Neutrophil (primary cell): ENCODE results near the gene OR2T27.
"Not testable (repeated sequence)": the region's sequence is repeated elsewhere in the genome, so short reads cannot be mapped to it uniquely, and the experiment has no call there.

Experiments
- H3K27ac ChIP-seq: fragments of 200-600 bp; sonication (generic); 2 replicates; pipeline ENCODE4 v1.5.1; 2016; ENCODE audit warnings: mild to moderate bottlenecking, moderate library complexity
- H3K27me3 ChIP-seq: fragments of 200-600 bp; sonication (generic); 2 replicates; pipeline ENCODE4 v1.6.0; 2016; ENCODE audit warnings: mild to moderate bottlenecking
- H3K36me3 ChIP-seq: fragments of 200-600 bp; sonication (generic); 2 replicates; pipeline ENCODE4 v1.5.1; 2017
- H3K4me1 ChIP-seq, 2 experiments: fragments of 200-600 bp in 1 of 2; sonication (generic) in 1 of 2; 1 replicate in 1 of 2; 2 replicates in 1 of 2; pipeline versions ENCODE4 v1.5.1 to v1.6.1; 2013 to 2016; ENCODE audit warnings: low read depth in 1 of 2, low read length in 1 of 2, mild to moderate bottlenecking in 1 of 2, moderate library complexity in 1 of 2; ENCODE audit not compliant: control insufficient read depth in 1 of 2, insufficient read depth in 1 of 2
- H3K4me3 ChIP-seq, 2 experiments: fragments of 200-600 bp in 1 of 2; sonication (generic) in 1 of 2; 1 replicate in 1 of 2; 2 replicates in 1 of 2; pipeline ENCODE4 v1.5.1; 2013 to 2016; ENCODE audit warnings: low read depth in 1 of 2, low read length in 1 of 2, mild to moderate bottlenecking in 1 of 2, moderate library complexity in 1 of 2
- H3K9me3 ChIP-seq: fragments of 200-600 bp; sonication (generic); 2 replicates; pipeline ENCODE4 v1.5.1; 2016
- CTCF ChIP-seq: fragments of 200-600 bp; sonication (generic); IDR thresholded peaks from 2 replicates; pipeline ENCODE4 v1.5.1; 2016; ENCODE audit warnings: antibody characterized with exemption

The OR2T27 gene

GRCh38 chr1:248686815-248687214 is 31.5 kb upstream of the OR2T27 start:
- TF ChIP-seq CTCF: no peak
- no peaks in the 10 kb centered on the region for H3K4me1 ChIP-seq
- H3K4me3 ChIP-seq: no peak overlapping the region
- H3K9me3 ChIP-seq: no peaks in the 10 kb centered on the region
- no peak overlapping the region for H3K27ac ChIP-seq
- H3K27me3 ChIP-seq: peaks cover 7% of the 10 kb centered on the region
- no peaks in the 10 kb centered on the region for H3K36me3 ChIP-seq

GRCh38 chr1:248681651-248682050 is 26.3 kb upstream of the OR2T27 start:
- TF ChIP-seq CTCF: no peak
- Histone ChIP-seq H3K27ac (no peak overlapping the region), H3K4me1 (no peaks in the 10 kb centered on the region), H3K4me3 (no peak overlapping the region), H3K9me3 (no peaks in the 10 kb centered on the region), H3K36me3 (no peaks in the 10 kb centered on the region), H3K27me3 (peaks cover 11% of the 10 kb centered on the region)

- no peak for TF ChIP-seq CTCF
- Histone ChIP-seq H3K4me3 (no peak overlapping the region), H3K36me3 (no peaks in the 10 kb centered on the region), H3K27me3 (no peaks in the 10 kb centered on the region), H3K9me3 (peaks cover 22% of the 10 kb centered on the region), H3K27ac (no peak overlapping the region), H3K4me1 (no peaks in the 10 kb centered on the region)
Observed at GRCh38 chr1:248670003-248670402, 14.7 kb upstream of the OR2T27 start.

- not testable (repeated sequence) for H3K4me1 ChIP-seq, H3K27me3 ChIP-seq, H3K27ac ChIP-seq, H3K4me3 ChIP-seq, H3K9me3 ChIP-seq, H3K36me3 ChIP-seq
Observed at GRCh38 chr1:248663453-248664328, 8.4 kb upstream of the OR2T27 start.

GRCh38 chr1:248656797-248657196 is 1.5 kb upstream of the OR2T27 start:
- not testable (repeated sequence) for H3K27ac ChIP-seq, H3K9me3 ChIP-seq, H3K4me3 ChIP-seq, H3K36me3 ChIP-seq, H3K4me1 ChIP-seq, H3K27me3 ChIP-seq

GRCh38 chr1:248648770-248649536 is 6.4 kb downstream of the OR2T27 start:
- H3K36me3 ChIP-seq: not testable (repeated sequence)

GRCh38 chr1:248645178-248645577 is 10.2 kb downstream of the OR2T27 start, which contains the start of gene OR2T35:
Gene OR2T35, minus strand, starts transcription at chr1:248645278. Its CDS starts 6,020 bp downstream, at chr1:248639258.
- not testable (repeated sequence) for H3K4me1 ChIP-seq, H3K36me3 ChIP-seq, H3K27ac ChIP-seq, H3K27me3 ChIP-seq, H3K4me3 ChIP-seq, H3K9me3 ChIP-seq

More at GRCh38 chr1:248648770-248649536, 6.4 kb downstream of the OR2T27 start:
- H3K27me3 ChIP-seq, H3K4me1 ChIP-seq, H3K27ac ChIP-seq, H3K4me3 ChIP-seq, H3K9me3 ChIP-seq: not testable (repeated sequence)

- not testable (repeated sequence) for H3K9me3 ChIP-seq, H3K4me3 ChIP-seq, H3K27me3 ChIP-seq, H3K4me1 ChIP-seq, H3K36me3 ChIP-seq, H3K27ac ChIP-seq
Observed at GRCh38 chr1:248642971-248643651, 12.2 kb downstream of the OR2T27 start.

- H3K9me3 ChIP-seq, H3K36me3 ChIP-seq, H3K4me3 ChIP-seq, H3K27me3 ChIP-seq, H3K4me1 ChIP-seq, H3K27ac ChIP-seq: not testable (repeated sequence)
Observed at GRCh38 chr1:248641583-248641982, 13.7 kb downstream of the OR2T27 start.

- H3K36me3 ChIP-seq, H3K4me1 ChIP-seq, H3K4me3 ChIP-seq, H3K27ac ChIP-seq, H3K27me3 ChIP-seq, H3K9me3 ChIP-seq: not testable (repeated sequence)
Observed at GRCh38 chr1:248640906-248641305, 14.4 kb downstream of the OR2T27 start.
